Adipocyte (in vitro differentiated cells): ENCODE measurements around the gene IFNG.
"Not testable (repeated sequence)": the region's sequence is repeated elsewhere in the genome, so short reads cannot be mapped to it uniquely, and the experiment has no call there.

ENCODE experiments used
- DNase-seq: peaks from one replicate; pipeline ENCODE4 v3.0.0-alpha.2; 2015; ENCODE audit warnings: low read depth
- H3K27me3 ChIP-seq: replicated peaks from 2 replicates; pipeline ENCODE4 v1.7.0; 2013; ENCODE audit warnings: mild to moderate bottlenecking, low read length, moderate library complexity; ENCODE audit not compliant: control insufficient read depth, insufficient read depth
- H3K36me3 ChIP-seq: 2 replicates; pipeline ENCODE4 v1.7.0; 2013; ENCODE audit warnings: low read length, mild to moderate bottlenecking, moderate library complexity; ENCODE audit not compliant: control insufficient read depth, insufficient read depth, severe bottlenecking
- H3K4me1 ChIP-seq: 2 replicates; pipeline ENCODE4 v1.7.0; 2013; ENCODE audit warnings: mild to moderate bottlenecking, low read length, moderate library complexity; ENCODE audit not compliant: control insufficient read depth, insufficient read depth
- H3K4me3 ChIP-seq: 2 replicates; pipeline ENCODE4 v1.7.0; 2013; ENCODE audit warnings: mild to moderate bottlenecking, low read length, moderate library complexity
- H3K9ac ChIP-seq: 2 replicates; pipeline ENCODE4 v1.7.0; 2013; ENCODE audit warnings: mild to moderate bottlenecking, low read length, moderate library complexity
- H3K9me3 ChIP-seq: 2 replicates; pipeline ENCODE4 v1.7.0; 2013; ENCODE audit warnings: mild to moderate bottlenecking, low read length, moderate library complexity; ENCODE audit not compliant: control insufficient read depth

IFNG gene

GRCh38 chr12:68159681-68160304, at the start of gene IFNG:
IFNG (minus strand) TSS chr12:68159740; CDS start chr12:68159615, 125 bp downstream.
- Histone ChIP-seq H3K27me3 (peaks cover 16% of the 10 kb centered on the region), H3K9ac (no peak within 1 kb of the TSS), H3K4me3 (no peak within 1 kb of the TSS), H3K36me3 (no peaks in the 10 kb centered on the region), H3K4me1 (no peaks in the 10 kb centered on the region), H3K9me3 (no peaks in the 10 kb centered on the region)
- no peak for DNase-seq

- not testable (repeated sequence) for H3K4me3 ChIP-seq, H3K36me3 ChIP-seq, H3K4me1 ChIP-seq, H3K9ac ChIP-seq, DNase-seq
- Histone ChIP-seq H3K27me3 (peaks cover 24% of the 10 kb centered on the region), H3K9me3 (peaks cover 10% of the 10 kb centered on the region)
Measured at GRCh38 chr12:68209048-68209728, 49.6 kb upstream of the IFNG start.

GRCh38 chr12:68207276-68207675, 47.7 kb upstream of the IFNG start:
- Histone ChIP-seq H3K4me3 (no peak overlapping the region), H3K9me3 (peaks cover 7% of the 10 kb centered on the region), H3K27me3 (peaks cover 38% of the 10 kb centered on the region), H3K4me1 (no peaks in the 10 kb centered on the region), H3K36me3 (no peaks in the 10 kb centered on the region), H3K9ac (no peak overlapping the region)
- DNase-seq = no peak

GRCh38 chr12:68206446-68206845, 46.9 kb upstream of the IFNG start:
- Histone ChIP-seq H3K27me3 (peaks cover 38% of the 10 kb centered on the region), H3K9ac (no peak overlapping the region), H3K36me3 (no peaks in the 10 kb centered on the region), H3K4me3 (no peak overlapping the region), H3K4me1 (no peaks in the 10 kb centered on the region), H3K9me3 (no peaks in the 10 kb centered on the region)
- DNase-seq = no peak

- no peak overlapping the region for H3K4me3 ChIP-seq
- no peak for DNase-seq
- no peaks in the 10 kb centered on the region for H3K36me3 ChIP-seq
- no peak overlapping the region for H3K9ac ChIP-seq
- peaks cover 41% of the 10 kb centered on the region for H3K27me3 ChIP-seq
- no peaks in the 10 kb centered on the region for H3K4me1 ChIP-seq
- H3K9me3 ChIP-seq = no peaks in the 10 kb centered on the region
Measured at GRCh38 chr12:68203460-68203875, 43.9 kb upstream of the IFNG start.

- Histone ChIP-seq H3K9me3 (no peaks in the 10 kb centered on the region), H3K27me3 (peaks cover 23% of the 10 kb centered on the region), H3K4me1 (no peaks in the 10 kb centered on the region), H3K4me3 (no peak overlapping the region), H3K9ac (no peak overlapping the region), H3K36me3 (no peaks in the 10 kb centered on the region)
- DNase-seq = no peak
Measured at GRCh38 chr12:68200854-68201253, 41.3 kb upstream of the IFNG start.

- H3K4me3 ChIP-seq = no peak overlapping the region
- H3K9ac ChIP-seq = no peak overlapping the region
- no peaks in the 10 kb centered on the region for H3K9me3 ChIP-seq
- H3K36me3 ChIP-seq = no peaks in the 10 kb centered on the region
- DNase-seq = no peak
- H3K27me3 ChIP-seq = peaks cover 22% of the 10 kb centered on the region
- H3K4me1 ChIP-seq = no peaks in the 10 kb centered on the region
Measured at GRCh38 chr12:68199127-68199526, 39.6 kb upstream of the IFNG start.

GRCh38 chr12:68198507-68199086, 39.1 kb upstream of the IFNG start:
- peaks cover 24% of the 10 kb centered on the region for H3K27me3 ChIP-seq
- no peak overlapping the region for H3K4me3 ChIP-seq
- no peak for DNase-seq
- H3K9me3 ChIP-seq = no peaks in the 10 kb centered on the region
- H3K9ac ChIP-seq = no peak overlapping the region
- H3K36me3 ChIP-seq = no peaks in the 10 kb centered on the region
- no peaks in the 10 kb centered on the region for H3K4me1 ChIP-seq

- H3K36me3 ChIP-seq = no peaks in the 10 kb centered on the region
- peaks cover 46% of the 10 kb centered on the region for H3K27me3 ChIP-seq
- no peak overlapping the region for H3K4me3 ChIP-seq
- H3K9me3 ChIP-seq = no peaks in the 10 kb centered on the region
- H3K4me1 ChIP-seq = no peaks in the 10 kb centered on the region
- DNase-seq = no peak
- H3K9ac ChIP-seq = no peak overlapping the region
Measured at GRCh38 chr12:68190301-68190700, 30.8 kb upstream of the IFNG start.

GRCh38 chr12:68189821-68190242, 30.3 kb upstream of the IFNG start:
- DNase-seq = peak; percentile 2
- H3K4me3 ChIP-seq = no peak overlapping the region
- H3K27me3 ChIP-seq = peaks cover 50% of the 10 kb centered on the region

GRCh38 chr12:68185598-68185997, 26.1 kb upstream of the IFNG start:
- peaks cover 47% of the 10 kb centered on the region for H3K27me3 ChIP-seq
- no peak for DNase-seq
- H3K9ac ChIP-seq = no peak overlapping the region
- H3K9me3 ChIP-seq = no peaks in the 10 kb centered on the region
- H3K36me3 ChIP-seq = no peaks in the 10 kb centered on the region
- no peaks in the 10 kb centered on the region for H3K4me1 ChIP-seq
- no peak overlapping the region for H3K4me3 ChIP-seq

More at GRCh38 chr12:68189821-68190242, 30.3 kb upstream of the IFNG start:
- Histone ChIP-seq H3K9ac (no peak overlapping the region), H3K4me1 (no peaks in the 10 kb centered on the region), H3K36me3 (no peaks in the 10 kb centered on the region), H3K9me3 (no peaks in the 10 kb centered on the region)
